WI38 (cell line): ENCODE results near the gene ADH5.
"Not testable (repeated sequence)": the region's sequence is repeated elsewhere in the genome, so short reads cannot be mapped to it uniquely, and the experiment has no call there.

Source experiments
- H3K4me3 ChIP-seq: 2 replicates; pipeline ENCODE4 v1.5.1; 2011; ENCODE audit warnings: low read depth, mild to moderate bottlenecking, control low read depth, low read length
- CTCF ChIP-seq: IDR thresholded peaks from 2 replicates; pipeline ENCODE4 v1.5.1; 2012; ENCODE audit warnings: low read depth, mild to moderate bottlenecking, control low read depth, low read length

ADH5 gene

GRCh38 chr4:99120501-99120900 lies 31.9 kb upstream of the ADH5 start:
- H3K4me3 ChIP-seq = no peak overlapping the region
- no peak for TF ChIP-seq CTCF

- H3K4me3 ChIP-seq = no peak overlapping the region
Observed at GRCh38 chr4:99117876-99118693, 29.5 kb upstream of the ADH5 start.

GRCh38 chr4:99117122-99117841 lies 28.7 kb upstream of the ADH5 start:
- not testable (repeated sequence) for H3K4me3 ChIP-seq

More at GRCh38 chr4:99117876-99118693, 29.5 kb upstream of the ADH5 start:
- no peak for TF ChIP-seq CTCF

DNA sequence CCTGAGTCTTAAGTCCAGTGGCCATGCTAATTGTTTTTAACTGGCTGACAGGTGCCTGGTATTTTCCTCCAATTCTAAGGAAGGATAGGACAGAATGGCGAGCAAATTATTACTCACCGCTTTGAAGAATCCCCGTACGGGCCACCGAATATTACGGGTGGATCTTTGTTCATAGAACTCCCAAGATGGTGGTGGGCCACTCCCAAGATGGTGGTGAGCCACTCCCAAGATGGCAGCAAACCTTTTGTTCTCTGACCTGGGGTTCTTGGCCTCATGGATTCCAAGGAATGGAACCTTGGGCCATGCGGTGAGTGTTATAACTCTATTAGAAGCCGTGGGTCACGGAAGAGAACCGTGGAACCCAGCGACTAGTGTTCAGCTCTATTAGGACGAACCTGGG lies 20.7 kb upstream of the ADH5 start:
- not testable (repeated sequence) for H3K4me3 ChIP-seq

- H3K4me3 ChIP-seq = no peak overlapping the region
- TF ChIP-seq CTCF = no peak
Observed at GRCh38 chr4:99104153-99104552, 15.6 kb upstream of the ADH5 start.

- H3K4me3 ChIP-seq = no peak overlapping the region
- no peak for TF ChIP-seq CTCF
Observed at GRCh38 chr4:99103166-99103565, 14.6 kb upstream of the ADH5 start.

GRCh38 chr4:99102634-99103033 lies 14.0 kb upstream of the ADH5 start:
- no peak overlapping the region for H3K4me3 ChIP-seq
- TF ChIP-seq CTCF = no peak

DNA sequence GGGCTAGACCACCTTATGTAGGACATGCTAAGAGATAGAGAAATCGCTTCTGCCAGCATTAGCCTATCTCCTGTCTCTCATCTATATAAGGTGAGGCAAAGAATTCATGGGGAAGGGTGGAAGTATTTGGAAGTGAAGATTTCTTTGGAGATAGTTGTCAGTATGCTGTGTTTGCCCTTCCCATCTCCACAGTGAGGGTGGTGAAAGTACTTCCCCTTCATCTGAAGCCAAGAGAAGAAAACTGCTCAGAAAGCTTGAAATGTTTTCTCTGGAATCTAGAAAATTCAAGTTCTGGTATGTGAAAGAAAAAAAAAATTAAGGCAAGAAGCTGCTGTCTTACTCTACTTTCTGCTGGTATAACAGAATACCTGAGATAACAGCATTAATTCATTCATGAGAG lies 12.3 kb upstream of the ADH5 start:
- no peak for TF ChIP-seq CTCF
- no peak overlapping the region for H3K4me3 ChIP-seq

DNA sequence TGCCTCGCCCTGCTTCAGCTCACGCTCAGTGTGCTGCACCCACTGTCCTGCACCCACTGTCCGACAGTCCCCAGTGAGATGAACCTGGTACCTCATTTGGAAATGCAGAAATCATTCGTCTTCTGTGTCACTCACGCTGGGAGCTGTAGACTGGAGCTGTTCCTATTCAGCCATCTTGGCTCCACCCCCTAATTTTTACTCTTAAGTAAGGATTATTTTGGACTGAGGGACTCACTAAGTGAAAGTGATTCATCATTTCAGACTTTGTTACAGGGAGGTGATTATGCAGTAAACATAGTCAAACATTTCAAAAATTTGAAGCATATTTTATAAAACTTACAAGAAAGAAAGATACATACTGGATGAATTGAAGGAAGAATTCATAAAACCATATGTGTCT lies 11.2 kb upstream of the ADH5 start:
- H3K4me3 ChIP-seq = not testable (repeated sequence)
